Central memory CD4-positive, alpha-beta T cell (primary cell): ENCODE data around the gene IGF2R.
"Not testable (repeated sequence)": the region's sequence is repeated elsewhere in the genome, so short reads cannot be mapped to it uniquely, and the experiment has no call there.

Source experiments
- DNase-seq: peaks from one replicate; pipeline ENCODE4 v3.0.0; 2022

The IGF2R gene

DNA sequence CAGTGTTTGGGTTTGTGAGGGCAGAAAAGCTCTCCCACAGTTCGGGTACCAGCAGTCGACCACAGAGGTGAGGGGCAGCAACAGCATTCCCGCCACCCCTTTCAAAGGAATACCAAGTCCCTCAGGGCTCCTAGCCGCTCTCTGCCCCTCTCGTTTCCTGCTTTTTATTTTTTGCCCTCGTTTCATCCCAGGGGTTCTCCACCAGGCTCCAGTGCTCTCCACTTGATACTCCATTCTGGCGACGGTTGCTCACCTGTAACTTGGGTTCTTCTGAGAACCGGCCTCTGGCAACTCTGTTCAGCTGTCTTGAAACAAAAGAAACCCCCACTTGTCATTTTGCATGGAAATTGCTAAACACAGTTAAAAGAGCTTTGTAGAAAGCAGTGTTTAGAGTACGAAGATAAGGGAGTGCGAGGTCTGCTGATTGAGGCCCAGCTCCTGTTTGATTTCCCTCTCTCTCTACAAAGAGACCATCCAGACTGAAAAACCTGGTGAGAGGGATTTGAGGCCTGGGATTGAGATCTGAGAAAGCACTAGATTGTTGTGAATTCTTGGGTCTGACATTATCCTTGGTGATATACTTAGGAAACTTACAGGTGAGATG is 28.7 kb downstream of the IGF2R start:
- DNase-seq, result no peak

DNA sequence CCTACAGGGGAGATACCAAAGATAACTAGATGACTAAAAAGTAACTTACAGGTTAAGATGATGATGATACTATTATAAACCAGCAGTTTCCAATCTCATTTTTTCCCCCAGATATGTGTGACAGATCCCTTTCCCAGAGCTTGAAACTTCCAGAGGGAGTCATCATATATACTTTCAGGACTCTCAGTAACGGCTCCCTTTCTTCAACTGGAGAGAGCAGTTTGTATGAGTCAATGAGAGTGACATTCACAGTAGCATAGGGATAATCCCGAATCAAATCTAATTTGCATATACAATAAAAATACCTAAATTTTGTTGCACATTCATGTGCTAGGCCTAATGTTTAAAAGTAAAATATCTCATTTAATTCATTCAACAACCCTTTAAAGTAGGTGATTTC is 29.7 kb downstream of the IGF2R start:
- DNase-seq, result no peak

DNA sequence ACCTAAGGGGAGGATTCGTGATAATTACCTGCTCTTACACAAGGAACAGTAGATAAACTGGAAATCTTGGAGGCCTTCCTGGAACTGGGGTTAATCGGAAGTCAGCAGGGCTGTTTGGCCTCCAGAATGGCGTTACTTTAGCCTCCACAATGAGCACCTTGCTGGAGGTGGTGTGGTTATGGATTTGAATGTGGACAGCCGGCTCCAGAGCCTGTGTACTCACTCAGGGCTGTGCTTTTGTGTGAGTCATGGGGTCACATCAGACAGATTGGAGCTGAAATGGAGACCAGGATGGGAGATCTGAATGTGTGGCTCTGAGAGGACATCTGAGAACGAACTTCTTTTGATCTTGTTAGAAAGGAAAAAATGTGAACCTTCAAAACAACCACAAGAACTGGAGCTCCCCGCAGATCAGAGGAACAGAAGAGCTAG is 30.4 kb downstream of the IGF2R start:
- no peak for DNase-seq

DNA sequence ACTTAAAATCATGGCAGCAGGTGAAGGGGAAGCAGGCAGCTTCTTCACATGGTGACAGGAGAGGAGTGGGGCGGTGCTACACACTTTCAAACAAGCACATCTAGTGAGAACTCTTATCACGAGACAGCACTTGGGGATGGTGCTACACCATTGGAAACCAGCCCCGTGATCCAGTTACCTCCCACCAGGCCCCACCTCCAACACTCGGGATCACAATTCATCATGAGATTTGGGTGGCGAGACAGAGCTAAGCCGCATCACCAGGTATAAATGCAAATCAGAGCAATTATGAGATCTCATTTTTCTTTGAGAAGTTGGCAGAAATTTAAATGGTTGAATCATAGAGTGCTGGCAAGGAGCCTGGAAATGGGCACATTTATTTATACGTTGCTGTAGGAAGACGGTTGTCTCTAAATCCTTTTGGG is 31.4 kb downstream of the IGF2R start:
- DNase-seq, result no peak

DNA sequence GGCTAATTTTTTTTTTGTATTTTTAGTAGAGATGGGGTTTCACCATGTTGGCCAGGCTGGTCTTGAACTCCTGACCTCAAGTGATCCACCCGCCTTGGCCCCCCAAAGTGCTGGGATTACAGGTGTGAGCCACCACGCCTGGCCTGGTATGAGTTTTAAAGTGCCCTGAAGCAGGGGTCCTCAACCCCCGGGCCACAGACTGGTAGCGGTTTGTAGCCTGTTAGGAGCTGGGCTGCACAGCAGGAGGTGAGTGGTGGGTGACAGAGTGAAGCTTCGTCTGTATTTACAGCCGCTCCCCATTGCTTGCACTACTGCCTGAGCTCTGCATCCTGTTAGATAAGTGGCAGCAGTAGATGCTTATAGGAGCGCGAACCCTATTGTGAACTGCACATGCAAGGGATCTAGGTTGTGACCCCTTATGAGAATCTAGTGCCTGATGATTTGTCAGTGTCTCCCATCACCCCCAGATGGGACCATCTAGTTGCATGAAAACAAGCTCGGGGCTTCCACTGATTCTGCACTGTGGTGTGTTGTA is 32.1 kb downstream of the IGF2R start:
- DNase-seq, result not testable (repeated sequence)

DNA sequence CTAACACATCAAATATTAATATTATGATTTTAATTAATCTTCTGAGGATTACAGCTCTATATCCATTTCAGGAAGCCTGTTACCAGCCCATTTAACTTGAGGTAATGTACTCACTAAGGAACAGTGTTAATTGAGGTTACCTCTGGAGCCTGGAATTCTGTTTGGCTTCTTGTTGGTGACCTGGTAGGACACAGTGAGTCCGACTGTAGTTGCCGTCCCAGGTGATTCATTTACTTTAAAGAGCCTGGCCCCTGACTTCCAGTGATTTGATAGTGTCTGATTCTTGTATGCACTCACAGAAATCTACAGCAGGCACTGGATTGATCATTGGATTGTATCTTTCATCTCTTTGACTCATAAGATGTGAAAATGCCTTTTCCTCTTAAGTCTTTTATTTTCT is 34.0 kb downstream of the IGF2R start:
- no peak for DNase-seq

DNA sequence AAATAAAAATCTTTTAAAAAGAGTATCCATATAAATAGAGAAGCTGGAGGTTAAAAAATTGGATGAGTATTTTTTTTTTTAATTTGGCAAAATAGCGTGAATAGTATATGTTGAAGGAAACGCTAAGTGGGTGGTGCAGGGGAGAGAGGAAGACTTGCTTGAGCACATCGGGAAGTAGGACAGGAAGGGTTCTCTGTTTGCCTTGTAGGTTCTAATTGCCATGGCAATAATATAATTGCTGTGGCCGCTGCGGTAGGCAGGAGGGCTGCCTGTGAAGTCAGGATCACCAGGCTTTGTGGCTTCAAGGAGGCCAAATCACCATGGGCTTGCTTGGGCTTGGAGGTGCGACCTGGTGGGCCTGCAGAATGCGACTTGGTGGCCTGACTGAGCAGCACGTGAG is 35.1 kb downstream of the IGF2R start:
- no peak for DNase-seq

DNA sequence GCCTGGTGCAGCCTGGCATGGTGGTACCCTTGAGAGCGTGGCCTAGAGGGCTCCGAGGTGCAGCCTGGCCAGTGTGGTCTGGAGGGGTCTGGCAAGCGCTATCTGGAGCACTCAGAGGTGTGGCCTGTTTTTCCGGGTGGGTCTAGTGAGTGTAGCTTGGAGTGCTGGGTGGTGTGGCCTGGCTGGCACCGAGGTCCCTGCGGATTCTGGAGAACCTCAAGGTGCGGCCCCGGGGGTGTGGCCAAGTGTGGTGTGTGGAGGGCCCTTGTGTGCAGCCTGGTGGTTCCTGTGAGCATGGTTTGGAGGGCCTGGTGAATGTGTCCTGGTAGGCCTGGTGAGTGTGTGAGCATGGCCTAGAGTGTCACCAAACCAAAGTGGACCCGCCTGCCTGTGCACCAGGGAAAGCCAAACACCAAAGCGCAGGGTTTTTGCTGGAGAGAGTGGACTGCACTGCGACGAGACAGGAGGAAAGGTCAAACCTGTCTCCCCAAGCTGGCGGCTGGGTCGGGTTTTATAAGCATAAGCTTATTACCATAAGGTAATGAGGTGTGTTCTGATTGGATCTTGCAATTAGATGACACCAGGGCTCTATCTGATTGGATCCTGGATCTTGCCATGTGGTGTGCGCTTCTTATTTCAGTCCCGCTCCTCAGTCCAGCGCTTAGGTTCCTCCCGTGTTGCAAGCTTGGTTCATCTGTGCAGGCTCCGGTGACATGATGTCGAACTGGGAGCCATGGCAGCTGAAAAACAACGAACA is 35.7 kb downstream of the IGF2R start:
- no peak for DNase-seq

DNA sequence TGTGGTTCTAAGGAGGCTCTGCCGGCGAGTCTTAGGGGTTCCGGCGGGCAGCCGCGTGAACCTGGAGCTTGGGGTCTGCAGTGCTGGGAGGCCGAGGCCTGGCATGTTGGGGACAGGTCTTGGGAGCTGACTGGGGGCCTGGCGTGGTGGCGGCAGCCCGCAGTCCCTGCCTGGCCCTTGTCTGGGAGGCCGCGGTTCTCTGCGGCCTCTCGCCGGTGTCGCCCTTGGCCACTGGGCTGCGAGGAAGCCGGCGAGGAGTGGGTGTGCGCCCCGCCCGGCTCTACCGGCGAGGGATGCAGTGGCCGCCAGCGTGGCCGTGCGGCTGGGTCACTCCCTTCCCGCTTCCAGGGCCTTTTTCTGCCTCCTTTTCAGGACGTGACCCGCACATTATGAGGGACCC is 36.3 kb downstream of the IGF2R start:
- DNase-seq, result no peak

DNA sequence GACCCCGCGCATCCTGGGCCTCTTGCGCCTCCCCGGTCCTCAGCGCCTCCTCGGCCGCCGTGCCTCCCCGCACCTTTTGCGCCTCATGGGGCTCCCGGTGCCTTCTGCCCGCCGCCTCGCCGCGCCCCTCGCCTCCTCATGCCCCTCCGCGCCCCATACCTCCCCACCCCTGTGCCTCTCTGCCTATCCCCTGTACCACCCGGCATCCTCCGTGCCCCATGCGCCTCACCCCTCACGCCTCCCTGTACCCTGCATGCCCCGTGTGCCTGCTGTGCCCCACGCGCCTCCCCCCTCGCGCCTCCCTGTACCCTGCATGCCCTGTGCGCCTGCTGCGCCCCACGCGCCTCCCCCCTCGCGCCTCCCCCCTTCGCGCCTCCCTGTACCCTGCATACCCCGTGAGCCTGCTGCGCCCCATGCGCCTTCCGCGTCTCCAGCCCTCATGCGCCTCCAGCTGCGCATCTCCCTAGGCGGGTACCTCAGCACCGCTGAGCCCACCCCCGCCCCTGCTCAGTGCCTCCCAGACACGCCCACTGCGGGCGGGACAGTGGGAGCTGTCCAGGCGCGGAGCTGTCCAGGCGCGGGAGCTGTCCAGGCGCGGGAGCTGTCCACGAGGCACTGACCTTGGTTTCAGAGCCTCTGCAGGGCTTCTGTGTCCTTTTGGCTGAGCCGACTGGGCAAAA is 37.1 kb downstream of the IGF2R start:
- DNase-seq, result no peak

DNA sequence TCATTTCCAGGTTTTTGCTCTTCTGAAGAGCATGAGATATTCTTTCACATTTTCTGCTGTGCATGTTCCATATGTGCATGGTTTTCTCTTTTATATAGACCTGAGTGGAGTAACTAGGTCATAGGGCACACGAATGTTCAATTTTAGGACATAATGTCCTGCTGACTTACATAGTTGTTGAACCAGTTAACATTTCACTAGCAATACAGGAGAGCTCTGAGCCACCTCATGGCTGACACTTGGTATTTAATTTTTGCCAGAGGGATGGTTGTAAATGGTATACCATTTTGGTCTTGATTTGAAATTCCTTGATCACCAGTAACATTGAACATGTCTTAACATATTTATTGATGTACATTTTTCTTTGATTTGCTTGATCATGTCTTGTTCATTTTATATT is 38.3 kb downstream of the IGF2R start:
- no peak for DNase-seq

DNA sequence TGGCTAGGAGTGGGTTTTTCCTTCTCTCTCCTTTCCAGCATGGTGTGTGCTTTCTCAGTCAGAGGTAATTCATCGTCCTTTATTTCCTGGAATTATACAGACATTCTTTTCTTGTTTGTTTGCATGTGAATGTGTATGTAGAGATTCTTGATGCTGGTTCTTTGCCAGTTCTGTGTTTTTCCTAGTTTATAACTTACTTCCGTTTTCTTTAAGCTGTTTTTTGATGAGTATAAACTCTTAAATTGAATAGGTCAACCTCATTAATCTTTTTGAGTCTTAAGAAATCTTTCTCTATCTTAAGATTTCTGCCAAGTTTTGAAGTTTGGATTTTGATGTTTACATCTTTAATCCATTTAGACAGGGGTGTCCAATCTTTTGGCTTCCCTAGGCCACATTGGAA is 38.7 kb downstream of the IGF2R start:
- no peak for DNase-seq

DNA sequence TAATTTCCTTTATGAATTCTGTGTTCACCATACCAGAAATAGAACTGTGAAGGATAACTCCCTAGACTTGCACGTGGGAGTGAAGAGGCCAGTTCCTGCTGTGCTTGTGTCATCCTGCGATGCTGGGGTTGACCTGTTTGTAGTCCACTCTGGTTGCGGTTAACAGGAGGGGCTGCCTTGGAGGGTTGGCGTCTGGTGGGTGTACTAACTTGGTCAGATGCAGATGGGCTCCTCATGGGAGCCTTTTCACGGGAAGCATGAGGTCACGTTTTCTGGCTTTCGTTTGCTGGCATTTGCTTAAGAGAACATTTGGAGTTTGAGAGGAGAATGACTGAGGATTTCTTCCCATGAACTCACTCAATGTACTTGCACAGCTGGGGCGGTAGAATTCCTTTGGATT is 41.2 kb downstream of the IGF2R start:
- no peak for DNase-seq

DNA sequence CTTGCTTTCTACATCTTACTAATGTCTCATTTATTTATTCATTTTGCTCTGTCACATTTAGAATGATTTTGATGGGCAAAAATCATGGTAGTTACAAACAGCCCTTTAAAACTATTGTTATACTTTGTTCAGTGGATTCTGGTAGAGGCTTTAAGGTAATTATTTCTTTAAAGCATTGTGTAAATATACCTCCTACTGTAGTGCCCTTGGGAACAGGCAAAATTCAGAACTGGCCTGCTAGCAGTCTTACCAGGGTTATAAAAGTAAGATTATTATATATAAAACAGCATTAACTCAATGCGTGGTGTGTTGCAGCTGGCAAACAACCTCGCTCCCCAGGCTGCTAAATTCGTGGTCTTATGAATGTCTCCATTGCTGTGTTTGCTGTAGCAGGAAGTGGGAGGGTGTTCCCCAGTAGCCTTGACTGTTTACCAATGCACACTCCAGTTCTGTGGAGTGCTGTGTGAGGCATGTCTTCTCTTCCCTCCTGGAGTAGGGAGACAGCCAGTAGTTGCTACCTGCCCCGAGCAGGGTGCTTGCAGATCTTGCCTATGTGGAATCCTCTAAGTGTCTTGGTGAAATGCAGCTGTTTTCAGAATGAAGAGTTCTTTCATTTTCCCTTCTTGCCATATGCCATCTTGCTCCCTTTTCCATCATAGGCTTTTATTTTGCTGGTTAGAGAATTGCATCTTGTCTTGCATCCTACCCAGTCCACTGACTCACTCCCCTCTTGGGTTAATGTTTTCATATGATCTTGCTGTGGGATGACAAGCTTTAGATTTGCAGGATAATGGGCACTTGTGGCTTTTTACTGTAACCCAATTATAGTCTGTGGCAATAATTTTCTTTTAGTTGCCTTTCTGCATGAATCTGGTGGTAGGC is 45.3 kb downstream of the IGF2R start:
- DNase-seq, result peak; percentile 15

DNA sequence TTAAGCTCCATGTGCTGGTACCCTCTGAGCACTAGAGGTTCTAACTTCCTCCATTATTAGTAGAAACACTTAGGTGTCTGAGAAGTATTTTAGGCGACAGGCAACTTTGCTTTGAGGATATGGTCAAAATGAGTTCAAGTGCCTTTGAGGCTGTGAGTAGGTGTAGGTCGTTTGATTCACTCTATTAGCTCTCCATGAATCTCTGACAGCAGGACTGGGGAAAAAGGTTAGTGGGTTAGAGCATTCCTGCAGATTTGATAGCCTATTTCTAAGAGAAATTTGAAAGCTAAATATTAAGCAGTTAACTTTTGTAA is 45.9 kb downstream of the IGF2R start:
- DNase-seq, result no peak

DNA sequence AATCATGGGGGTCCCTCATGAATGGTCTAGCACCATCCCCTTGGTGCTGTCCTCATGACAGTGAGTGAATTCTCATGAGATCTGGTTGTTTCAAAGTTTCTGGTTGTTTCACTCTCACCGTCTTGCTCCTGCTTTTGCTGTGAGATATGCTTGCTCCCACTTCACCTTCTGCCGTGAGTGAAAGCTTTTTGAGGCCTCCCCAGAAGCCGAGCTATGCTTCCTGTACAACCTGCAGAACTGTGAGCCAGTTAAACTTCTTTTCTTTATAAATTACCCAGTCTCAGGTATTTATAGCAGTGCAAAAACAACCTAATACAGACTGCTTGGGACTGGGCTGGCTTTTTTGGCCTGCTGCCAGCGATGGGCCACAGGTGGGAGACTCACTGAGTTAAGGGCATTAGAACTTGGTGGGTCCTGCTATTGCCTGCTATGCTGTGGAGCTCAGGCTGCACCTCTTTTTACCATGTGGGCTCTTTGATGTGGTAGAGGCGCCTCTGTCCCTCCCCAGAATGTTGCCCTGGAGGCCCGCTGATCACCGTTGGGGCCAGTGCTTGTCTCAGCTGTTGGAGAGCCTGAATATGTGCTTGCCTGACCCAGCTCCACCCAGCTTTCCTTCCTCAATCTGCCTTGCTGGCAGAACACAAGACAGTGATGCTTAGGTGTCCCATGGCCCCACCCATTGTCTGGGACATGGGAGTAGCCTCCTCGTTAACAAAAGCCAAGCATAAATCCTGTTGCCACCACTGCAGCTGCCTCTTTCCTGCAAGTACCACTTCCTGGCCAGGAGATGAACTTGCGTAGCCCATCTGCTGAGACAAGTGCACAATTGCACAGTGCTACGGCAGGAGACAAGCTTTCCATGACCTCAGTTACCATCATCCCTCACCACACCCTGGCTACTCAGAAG is 47.1 kb downstream of the IGF2R start:
- peak; percentile 49 for DNase-seq

DNA sequence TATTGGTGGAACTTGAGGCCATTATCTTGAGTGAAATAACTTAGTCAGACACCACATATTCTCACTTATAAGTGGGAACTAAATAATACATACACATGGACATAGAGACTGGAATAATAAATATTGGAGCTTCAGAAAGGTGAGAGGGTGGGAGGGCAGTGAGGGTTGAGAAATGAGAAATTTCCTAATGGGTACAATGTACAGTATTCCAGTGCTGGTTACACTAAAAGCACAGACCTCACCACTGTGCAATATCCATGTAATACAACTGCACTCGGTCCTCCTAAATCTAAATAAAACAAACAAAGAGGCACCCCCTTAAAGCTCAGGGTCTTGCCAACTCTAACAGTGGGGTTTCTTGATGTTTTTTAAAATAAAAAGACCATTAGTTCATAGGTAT is 53.2 kb downstream of the IGF2R start:
- no peak for DNase-seq

DNA sequence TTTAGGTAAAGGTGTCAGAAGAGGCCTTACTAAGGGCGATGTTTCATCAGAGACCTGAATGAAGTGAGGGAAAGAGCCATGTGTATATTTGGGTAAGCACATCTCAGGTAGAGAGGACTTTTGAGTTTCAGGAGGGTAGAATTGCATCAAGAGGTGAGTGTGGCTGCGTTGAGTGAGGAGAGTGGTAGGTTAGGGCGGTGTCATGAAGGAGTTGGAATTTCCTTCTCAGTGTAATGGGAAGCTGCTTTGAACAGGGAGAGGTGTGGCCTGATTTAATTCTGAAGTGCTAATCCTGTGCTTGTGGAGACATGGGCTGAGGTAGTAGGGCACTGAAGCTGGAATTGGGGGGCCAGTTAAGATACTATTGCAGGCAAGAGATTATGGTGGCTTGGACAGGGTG is 53.9 kb downstream of the IGF2R start:
- no peak for DNase-seq

DNA sequence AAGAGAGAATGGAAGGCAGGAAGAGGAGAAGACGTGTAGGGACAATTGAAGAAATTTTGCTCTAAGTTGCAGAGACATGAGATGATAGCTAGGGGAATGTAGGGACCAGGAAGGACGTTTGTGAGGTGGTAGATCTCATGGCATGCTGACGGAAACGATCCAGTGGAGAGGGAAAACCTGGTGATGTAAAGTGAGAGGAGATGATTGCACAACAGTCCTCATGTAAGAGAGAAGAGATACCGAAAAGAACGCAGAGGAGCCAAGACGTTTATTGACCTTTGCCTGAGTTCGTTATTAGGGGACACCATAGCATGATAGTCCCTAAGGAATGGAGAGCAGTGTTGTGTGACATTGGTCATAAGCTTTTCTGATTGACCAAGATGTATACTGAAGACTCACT is 55.3 kb downstream of the IGF2R start:
- no peak for DNase-seq

DNA sequence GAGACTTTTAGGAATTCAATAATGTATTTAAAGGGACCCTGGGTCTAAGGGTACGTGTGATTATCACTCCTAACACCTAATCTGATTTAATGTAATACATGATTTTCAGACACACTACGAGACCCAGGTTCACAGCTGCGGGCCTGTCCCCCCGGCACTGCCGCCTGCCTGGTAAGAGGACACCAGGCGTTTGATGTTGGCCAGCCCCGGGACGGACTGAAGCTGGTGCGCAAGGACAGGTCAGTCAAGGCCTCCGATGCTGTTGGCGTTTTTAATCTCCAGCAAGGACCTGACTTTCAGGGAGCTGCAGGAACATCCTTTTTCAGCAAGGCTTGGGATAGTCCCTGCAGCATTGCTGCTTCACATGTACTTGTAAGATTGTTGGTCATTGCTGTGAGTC is 58.2 kb downstream of the IGF2R start:
- DNase-seq, result no peak

DNA sequence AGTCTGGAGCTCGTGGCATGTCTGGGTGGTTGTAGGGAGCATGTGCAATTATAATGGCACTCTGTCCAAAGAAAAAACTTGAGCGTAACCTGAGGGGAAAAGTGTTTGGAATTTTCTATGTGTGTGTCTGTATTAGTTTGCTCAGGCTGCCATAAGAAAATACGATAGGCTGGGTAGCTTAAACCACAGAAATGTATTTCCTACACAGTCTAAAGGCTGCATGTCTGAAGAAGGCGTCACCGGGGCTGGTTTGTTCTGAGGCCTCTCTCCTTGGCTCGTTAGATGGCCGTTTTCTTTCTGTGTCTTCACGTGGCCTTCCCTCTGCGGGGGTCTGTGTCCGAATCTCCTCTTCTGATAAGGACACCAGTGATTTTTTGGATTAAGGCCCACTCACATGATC is 59.0 kb downstream of the IGF2R start:
- DNase-seq, result no peak
